OCI-LY1 (cell line): ENCODE results near the gene HEPACAM.

ENCODE experiments used
- EZH2 ChIP-seq: fragments of 200-600 bp; sonication (generic), shearing (Covaris generic); IDR thresholded peaks from 2 replicates; pipeline ENCODE4 v1.8.0; 2017; ENCODE audit warnings: borderline replicate concordance, mixed run types, mild to moderate bottlenecking, antibody characterized with exemption, low read length, moderate library complexity, mixed read lengths
- TF ChIP-seq, protein P1 (sequence below): fragments of 200-600 bp; sonication (generic), shearing (Covaris generic); IDR thresholded peaks from 2 replicates; pipeline ENCODE4 v1.5.1; 2017; ENCODE audit warnings: mild to moderate bottlenecking, antibody characterized with exemption, low read length, moderate library complexity, mixed read lengths

DNA sequence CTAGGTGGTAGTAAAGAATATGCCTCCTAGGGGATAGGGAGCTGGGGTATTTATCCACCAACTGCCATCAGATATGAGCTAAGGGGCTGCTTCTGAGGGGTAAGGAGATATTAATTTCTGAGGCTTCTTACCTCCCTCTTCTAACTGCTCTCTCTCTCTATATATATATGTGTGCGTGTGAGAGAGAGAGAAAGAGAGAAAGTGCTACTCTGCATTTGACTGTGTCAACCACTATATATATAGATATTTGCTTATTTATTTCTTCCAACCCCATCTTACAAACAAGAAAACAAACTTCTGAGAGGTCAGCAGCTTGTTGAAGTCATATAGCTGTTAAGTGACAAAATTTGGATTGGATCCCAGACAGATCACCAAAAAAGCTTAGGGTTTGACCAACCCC is 5.9 kb upstream of the HEPACAM start:
- TF ChIP-seq, protein P1, sequence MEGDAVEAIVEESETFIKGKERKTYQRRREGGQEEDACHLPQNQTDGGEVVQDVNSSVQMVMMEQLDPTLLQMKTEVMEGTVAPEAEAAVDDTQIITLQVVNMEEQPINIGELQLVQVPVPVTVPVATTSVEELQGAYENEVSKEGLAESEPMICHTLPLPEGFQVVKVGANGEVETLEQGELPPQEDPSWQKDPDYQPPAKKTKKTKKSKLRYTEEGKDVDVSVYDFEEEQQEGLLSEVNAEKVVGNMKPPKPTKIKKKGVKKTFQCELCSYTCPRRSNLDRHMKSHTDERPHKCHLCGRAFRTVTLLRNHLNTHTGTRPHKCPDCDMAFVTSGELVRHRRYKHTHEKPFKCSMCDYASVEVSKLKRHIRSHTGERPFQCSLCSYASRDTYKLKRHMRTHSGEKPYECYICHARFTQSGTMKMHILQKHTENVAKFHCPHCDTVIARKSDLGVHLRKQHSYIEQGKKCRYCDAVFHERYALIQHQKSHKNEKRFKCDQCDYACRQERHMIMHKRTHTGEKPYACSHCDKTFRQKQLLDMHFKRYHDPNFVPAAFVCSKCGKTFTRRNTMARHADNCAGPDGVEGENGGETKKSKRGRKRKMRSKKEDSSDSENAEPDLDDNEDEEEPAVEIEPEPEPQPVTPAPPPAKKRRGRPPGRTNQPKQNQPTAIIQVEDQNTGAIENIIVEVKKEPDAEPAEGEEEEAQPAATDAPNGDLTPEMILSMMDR, result no peak
- no peak for TF ChIP-seq EZH2
